ENCODE data around the gene FLRT3.

DNA sequence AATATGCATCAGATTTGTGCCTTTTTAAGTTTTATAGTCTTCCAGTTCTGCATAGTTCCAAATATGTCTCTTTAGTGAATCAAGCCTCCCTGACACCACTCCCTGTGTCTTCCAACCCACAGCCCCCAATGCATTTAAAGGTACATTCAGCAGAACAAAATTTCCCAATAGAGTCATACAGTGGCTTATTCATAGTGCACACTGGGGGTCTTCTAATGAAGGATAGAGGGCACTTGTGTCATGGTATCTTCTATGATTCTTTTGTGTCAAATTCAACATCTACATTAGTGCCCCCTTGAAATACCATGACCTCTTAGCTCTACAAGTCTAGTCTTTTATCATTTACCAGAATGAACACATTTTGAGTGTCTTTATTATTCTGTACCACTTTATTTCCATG is 33.8 kb downstream of the FLRT3 start:
- TF ChIP-seq, protein P1, sequence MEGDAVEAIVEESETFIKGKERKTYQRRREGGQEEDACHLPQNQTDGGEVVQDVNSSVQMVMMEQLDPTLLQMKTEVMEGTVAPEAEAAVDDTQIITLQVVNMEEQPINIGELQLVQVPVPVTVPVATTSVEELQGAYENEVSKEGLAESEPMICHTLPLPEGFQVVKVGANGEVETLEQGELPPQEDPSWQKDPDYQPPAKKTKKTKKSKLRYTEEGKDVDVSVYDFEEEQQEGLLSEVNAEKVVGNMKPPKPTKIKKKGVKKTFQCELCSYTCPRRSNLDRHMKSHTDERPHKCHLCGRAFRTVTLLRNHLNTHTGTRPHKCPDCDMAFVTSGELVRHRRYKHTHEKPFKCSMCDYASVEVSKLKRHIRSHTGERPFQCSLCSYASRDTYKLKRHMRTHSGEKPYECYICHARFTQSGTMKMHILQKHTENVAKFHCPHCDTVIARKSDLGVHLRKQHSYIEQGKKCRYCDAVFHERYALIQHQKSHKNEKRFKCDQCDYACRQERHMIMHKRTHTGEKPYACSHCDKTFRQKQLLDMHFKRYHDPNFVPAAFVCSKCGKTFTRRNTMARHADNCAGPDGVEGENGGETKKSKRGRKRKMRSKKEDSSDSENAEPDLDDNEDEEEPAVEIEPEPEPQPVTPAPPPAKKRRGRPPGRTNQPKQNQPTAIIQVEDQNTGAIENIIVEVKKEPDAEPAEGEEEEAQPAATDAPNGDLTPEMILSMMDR (conservative IDR thresholded peaks at IDR 0.05; ENCODE audit: low read length), result no peak
- TF ChIP-seq EZH2phosphoT487 (IDR thresholded peaks at IDR 0.05; ENCODE audit: borderline replicate concordance, low read depth, low read length), result no peak
